Measurements from ENCODE around the gene GSTM4.

DNA sequence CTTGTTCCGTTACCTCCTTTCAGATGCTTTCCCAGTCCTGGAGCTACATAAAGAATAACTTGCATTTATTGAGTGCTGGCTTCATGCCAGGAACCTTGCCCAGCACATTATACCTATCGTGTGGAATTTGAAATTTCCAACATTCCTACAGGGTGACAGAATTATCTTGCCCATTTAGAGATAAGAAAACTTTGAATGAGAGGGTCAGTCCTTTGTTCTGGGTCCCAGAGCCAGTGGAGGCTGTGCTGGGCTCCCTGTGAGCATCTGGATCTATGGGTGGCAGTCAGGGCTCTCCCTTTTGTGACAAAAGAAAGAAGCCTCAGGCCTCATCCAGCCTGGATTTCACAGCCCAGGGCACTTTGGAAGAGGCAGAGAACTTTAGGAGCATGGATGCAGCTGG is 3.2 kb downstream of the GSTM4 start:
- TF ChIP-seq, protein P1, sequence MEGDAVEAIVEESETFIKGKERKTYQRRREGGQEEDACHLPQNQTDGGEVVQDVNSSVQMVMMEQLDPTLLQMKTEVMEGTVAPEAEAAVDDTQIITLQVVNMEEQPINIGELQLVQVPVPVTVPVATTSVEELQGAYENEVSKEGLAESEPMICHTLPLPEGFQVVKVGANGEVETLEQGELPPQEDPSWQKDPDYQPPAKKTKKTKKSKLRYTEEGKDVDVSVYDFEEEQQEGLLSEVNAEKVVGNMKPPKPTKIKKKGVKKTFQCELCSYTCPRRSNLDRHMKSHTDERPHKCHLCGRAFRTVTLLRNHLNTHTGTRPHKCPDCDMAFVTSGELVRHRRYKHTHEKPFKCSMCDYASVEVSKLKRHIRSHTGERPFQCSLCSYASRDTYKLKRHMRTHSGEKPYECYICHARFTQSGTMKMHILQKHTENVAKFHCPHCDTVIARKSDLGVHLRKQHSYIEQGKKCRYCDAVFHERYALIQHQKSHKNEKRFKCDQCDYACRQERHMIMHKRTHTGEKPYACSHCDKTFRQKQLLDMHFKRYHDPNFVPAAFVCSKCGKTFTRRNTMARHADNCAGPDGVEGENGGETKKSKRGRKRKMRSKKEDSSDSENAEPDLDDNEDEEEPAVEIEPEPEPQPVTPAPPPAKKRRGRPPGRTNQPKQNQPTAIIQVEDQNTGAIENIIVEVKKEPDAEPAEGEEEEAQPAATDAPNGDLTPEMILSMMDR (IDR thresholded peaks at IDR 0.05): peak in 1 of 7 experiments; percentile 1
- TF ChIP-seq POLR2A (IDR thresholded peaks at IDR 0.05): peak in 2 of 3 donors; percentile 32 to 52

All from body of pancreas (tissue), 4 donors.